Activated CD4-positive, alpha-beta T cell treated with anti-CD3 and anti-CD28 coated beads, Interleukin-2, amount 10 ng/mL, durations not matched to agents 7 days and 5 days (primary cell): ENCODE data around the gene SH3PXD2A. TPM values are rescaled to one million over a fixed set of nuclear protein-coding genes. Genes with fewer than 3 reads are reported as not detected.

Experiments
- CTCF ChIA-PET: fragments of 350-600 bp; sonication (Branson Sonifier 250); formaldehyde crosslinking; loops from one replicate; lab custom pipeline; 2021; ENCODE audit warnings: antibody characterized with exemption; lab: Charles Lee
- POLR2A ChIA-PET: fragments of 350-600 bp; sonication (Branson Sonifier 250); formaldehyde crosslinking; loops from one replicate; lab custom pipeline; 2021; ENCODE audit warnings: antibody characterized with exemption; lab: Charles Lee
- DNase-seq: peaks from one replicate; pipeline ENCODE4 v3.0.0-alpha.2; 2020
- H3K27ac Mint-ChIP-seq: one replicate; pipeline ENCODE4 v1.8.0; 2021; ENCODE audit warnings: mild to moderate bottlenecking, moderate library complexity, mixed read lengths
- H3K27me3 Mint-ChIP-seq: one replicate; pipeline ENCODE4 v1.8.0; 2021; ENCODE audit warnings: mixed read lengths
- H3K36me3 Mint-ChIP-seq: one replicate; pipeline ENCODE4 v1.8.0; 2021; ENCODE audit warnings: low read depth, mixed read lengths
- H3K4me1 Mint-ChIP-seq: one replicate; pipeline ENCODE4 v1.8.0; 2021; ENCODE audit warnings: mixed read lengths
- H3K4me3 Mint-ChIP-seq: one replicate; pipeline ENCODE4 v1.8.0; 2021; ENCODE audit warnings: mild to moderate bottlenecking, moderate library complexity, mixed read lengths
- H3K9me3 Mint-ChIP-seq: one replicate; pipeline ENCODE4 v1.8.0; 2021; ENCODE audit warnings: mixed read lengths
- total RNA-seq, 2 experiments: library from RNA; stranded (reverse); gene quantifications; one replicate each; pipeline ENCODE4 v1.2.3, GENCODE V29; 2021

SH3PXD2A gene, protein sequence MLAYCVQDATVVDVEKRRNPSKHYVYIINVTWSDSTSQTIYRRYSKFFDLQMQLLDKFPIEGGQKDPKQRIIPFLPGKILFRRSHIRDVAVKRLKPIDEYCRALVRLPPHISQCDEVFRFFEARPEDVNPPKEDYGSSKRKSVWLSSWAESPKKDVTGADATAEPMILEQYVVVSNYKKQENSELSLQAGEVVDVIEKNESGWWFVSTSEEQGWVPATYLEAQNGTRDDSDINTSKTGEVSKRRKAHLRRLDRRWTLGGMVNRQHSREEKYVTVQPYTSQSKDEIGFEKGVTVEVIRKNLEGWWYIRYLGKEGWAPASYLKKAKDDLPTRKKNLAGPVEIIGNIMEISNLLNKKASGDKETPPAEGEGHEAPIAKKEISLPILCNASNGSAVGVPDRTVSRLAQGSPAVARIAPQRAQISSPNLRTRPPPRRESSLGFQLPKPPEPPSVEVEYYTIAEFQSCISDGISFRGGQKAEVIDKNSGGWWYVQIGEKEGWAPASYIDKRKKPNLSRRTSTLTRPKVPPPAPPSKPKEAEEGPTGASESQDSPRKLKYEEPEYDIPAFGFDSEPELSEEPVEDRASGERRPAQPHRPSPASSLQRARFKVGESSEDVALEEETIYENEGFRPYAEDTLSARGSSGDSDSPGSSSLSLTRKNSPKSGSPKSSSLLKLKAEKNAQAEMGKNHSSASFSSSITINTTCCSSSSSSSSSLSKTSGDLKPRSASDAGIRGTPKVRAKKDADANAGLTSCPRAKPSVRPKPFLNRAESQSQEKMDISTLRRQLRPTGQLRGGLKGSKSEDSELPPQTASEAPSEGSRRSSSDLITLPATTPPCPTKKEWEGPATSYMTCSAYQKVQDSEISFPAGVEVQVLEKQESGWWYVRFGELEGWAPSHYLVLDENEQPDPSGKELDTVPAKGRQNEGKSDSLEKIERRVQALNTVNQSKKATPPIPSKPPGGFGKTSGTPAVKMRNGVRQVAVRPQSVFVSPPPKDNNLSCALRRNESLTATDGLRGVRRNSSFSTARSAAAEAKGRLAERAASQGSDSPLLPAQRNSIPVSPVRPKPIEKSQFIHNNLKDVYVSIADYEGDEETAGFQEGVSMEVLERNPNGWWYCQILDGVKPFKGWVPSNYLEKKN
- total RNA-seq = 10 to 100 TPM; 11.9 to 12.7 TPM

DNA sequence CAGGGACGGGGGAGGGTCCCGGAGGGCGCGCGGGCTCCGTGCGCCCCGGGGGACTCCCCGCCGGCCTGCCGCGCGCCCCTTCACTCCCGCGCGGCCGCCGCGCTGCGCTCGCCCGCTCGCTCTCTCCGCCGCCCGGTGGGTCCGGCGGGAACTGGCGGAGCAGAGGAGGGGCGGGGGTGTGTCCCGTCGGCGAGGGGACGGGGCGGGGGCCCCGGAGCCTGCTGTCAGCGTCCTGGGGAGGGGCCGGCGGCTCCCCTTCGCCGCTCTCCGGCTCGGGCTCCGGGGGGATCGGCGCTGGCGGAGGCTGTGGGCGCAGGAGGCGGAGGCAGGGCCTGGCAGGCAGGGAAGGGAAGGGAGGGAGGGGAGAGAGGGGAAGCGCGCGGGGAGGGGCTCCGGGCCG, at the start of gene SH3PXD2A:
SH3PXD2A (minus strand) TSS at position 153 of the 400 bp plus-strand sequence. CDS start 310 bp downstream, outside the sequence.
- Mint-ChIP-seq H3K4me3 (peak within 1 kb of the TSS; percentile 71), H3K27ac (no peak within 1 kb of the TSS), H3K36me3 (no peaks in the 10 kb centered on the region), H3K9me3 (no peaks in the 10 kb centered on the region), H3K27me3 (peaks cover 71% of the 10 kb centered on the region), H3K4me1 (peaks cover 13% of the 10 kb centered on the region)
- ChIA-PET CTCF (interaction anchor here (0.6 to 1.8 kb wide), 6 partner anchors 13 to 108 kb away, joined by 3 to 5 read pairs (median 3); no protein-coding TSS in a partner anchor), POLR2A (no interaction called here)
- DNase-seq = peak; percentile 18

DNA sequence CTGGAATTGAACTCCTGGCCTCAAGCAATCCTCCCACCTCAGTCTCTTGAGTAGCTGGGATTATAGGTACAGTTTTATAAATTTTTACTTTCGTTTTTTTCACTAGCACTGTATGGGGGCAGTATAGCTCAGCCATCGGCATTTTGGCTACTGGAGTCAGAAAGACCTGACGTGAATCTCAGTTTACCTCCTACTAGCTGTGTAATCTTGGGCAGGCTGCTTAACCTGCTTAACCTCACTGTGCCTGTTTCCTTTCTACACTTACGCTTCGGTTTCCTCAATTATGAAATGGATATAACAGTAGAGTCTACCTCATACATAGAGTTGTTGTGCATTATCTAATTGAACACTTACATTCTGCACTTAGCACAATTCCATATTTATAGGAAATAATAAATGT, 45.9 kb upstream of the SH3PXD2A start:
- H3K4me1 Mint-ChIP-seq = peaks cover 43% of the 10 kb centered on the region
- POLR2A ChIA-PET = no interaction called here
- CTCF ChIA-PET = interaction anchor here (1.6 to 2.6 kb wide), 3 partner anchors 10 to 20 kb away, joined by 4 to 14 read pairs (median 9); no protein-coding TSS in a partner anchor

DNA sequence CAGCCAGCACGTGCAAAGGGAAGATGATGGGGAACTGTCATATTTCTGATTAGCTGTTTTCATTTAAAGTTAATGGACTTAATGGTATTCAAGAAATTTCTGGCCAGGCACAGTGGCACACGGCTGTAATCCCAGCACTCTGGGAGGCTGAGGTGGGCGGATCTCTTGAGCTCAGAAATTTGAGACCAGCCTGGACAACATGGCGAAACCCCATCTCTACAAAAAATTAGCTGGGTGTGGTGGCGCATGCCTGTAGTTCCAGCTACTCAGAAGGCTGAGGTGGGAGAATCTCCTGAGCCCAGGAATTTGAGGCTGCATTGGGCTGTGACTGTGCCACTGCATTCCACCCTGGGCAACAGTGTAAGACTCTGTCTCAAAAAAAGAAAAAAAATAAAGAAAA, 43.9 kb upstream of the SH3PXD2A start:
- no peak overlapping the region for H3K27ac Mint-ChIP-seq
- ChIA-PET CTCF (interaction anchor here (0.6 to 3.5 kb wide), 5 partner anchors 9 to 144 kb away, joined by 3 to 14 read pairs (median 6); no protein-coding TSS in a partner anchor), POLR2A (interaction anchor here (0.7 kb wide), 1 partner anchor 9 kb away, joined by 3 read pairs; no protein-coding TSS in a partner anchor)
- H3K27me3 Mint-ChIP-seq = no peaks in the 10 kb centered on the region
- H3K9me3 Mint-ChIP-seq = no peaks in the 10 kb centered on the region
- peaks cover 49% of the 10 kb centered on the region for H3K4me1 Mint-ChIP-seq
- H3K4me3 Mint-ChIP-seq = no peak overlapping the region
- H3K36me3 Mint-ChIP-seq = peaks cover 79% of the 10 kb centered on the region
- no peak for DNase-seq

More for the DNA sequence above, 45.9 kb upstream of the SH3PXD2A start:
- DNase-seq = no peak
- H3K27ac Mint-ChIP-seq = peak overlapping the region; percentile 72
- H3K36me3 Mint-ChIP-seq = peaks cover 80% of the 10 kb centered on the region
- H3K27me3 Mint-ChIP-seq = no peaks in the 10 kb centered on the region
- no peak overlapping the region for H3K4me3 Mint-ChIP-seq
- H3K9me3 Mint-ChIP-seq = no peaks in the 10 kb centered on the region

DNA sequence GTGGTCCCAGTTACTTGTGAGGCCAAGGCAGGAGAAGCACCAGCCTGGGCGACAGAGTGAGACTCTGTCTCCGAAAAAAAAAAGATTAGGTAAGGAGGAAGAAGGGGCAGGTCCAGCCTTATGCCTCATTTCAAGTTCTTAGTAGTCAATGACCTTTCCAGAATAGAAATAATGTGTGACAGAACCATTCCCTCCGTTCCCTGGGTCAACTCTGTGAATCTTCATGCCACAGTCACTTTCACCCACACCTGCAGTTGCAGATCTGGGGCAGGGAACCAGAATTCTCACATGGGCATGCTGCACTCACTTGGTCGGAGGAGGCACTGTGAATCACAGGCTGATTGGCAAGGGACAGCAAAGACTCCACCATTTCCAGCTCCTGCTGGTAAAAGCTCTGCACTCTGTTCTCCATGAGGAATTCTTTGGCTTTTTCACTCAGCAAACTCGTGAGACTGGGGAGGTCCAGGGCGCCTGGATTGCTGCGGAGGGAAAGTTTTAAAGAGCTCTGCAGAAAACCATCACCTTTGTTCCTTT, 41.9 kb upstream of the SH3PXD2A start:
- Mint-ChIP-seq H3K27ac (no peak overlapping the region), H3K36me3 (peaks cover 81% of the 10 kb centered on the region), H3K4me1 (peaks cover 53% of the 10 kb centered on the region), H3K9me3 (no peaks in the 10 kb centered on the region), H3K4me3 (no peak overlapping the region), H3K27me3 (no peaks in the 10 kb centered on the region)
- no peak for DNase-seq
- ChIA-PET CTCF (interaction anchor here (0.6 to 3.5 kb wide), 3 partner anchors 10 to 142 kb away, joined by 3 to 14 read pairs (median 6); no protein-coding TSS in a partner anchor), POLR2A (no interaction called here)

DNA sequence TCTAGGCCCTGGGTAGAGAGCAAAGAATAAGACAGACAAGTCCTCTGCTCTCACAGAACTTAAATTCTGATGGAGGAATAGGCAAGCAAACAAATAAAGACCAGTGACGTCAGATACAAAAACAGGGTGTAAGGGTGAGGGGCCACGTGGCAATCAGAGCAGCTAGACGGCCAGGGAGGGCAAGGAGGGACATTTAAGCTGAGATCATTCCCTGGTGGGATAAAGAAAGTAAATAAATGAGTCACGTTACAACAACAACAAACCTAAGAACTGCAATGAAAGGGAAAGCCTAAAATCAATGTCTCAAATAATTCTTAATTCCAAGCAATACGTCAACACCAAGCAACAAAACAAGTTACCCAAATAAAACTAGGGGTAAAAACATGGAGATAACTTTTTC, 40.8 kb upstream of the SH3PXD2A start:
- ChIA-PET CTCF (no interaction called here), POLR2A (no interaction called here)
- Mint-ChIP-seq H3K4me3 (no peak overlapping the region), H3K4me1 (peaks cover 45% of the 10 kb centered on the region), H3K27ac (peak overlapping the region; percentile 75), H3K9me3 (no peaks in the 10 kb centered on the region), H3K27me3 (no peaks in the 10 kb centered on the region), H3K36me3 (peaks cover 79% of the 10 kb centered on the region)
- DNase-seq = no peak

DNA sequence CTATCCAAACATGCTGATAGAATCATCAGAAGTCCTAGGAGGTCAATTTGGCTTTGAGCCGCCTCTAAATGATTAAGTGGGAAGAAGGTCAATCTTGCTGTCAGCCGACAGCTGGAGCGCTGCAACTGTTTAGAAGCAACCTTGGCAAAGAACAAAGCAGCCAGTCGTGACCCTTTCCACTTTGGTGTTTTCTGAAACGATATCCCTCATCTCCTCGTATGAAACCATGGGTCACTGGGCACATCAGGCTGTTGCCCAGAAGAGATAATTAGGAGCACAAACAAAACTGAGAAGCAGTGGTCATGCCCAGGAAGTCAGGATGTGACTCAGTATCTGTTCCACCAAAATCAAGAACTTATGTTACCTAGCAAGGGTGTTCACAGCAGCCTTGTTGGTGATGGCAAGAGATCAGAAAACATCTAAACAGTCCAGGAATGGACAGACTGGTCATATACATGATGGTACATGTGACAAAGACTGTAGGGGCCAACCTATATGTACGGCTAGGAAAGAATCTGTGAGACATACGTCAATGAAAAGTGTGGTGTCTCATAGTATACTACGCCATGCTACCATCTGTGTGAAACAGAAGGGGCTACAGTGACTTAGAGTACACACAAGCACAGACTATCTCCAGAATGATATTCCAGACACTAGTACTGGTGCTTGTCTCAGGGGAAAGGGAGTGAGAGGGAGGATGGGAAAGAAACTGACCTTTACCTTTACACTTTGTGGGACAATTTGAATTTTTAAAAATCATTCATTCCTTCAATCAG, 40.2 kb upstream of the SH3PXD2A start:
- DNase-seq = no peak
- no peaks in the 10 kb centered on the region for H3K9me3 Mint-ChIP-seq
- H3K27me3 Mint-ChIP-seq = no peaks in the 10 kb centered on the region
- ChIA-PET POLR2A (no interaction called here), CTCF (interaction anchor here (0.9 to 1.6 kb wide), 3 partner anchors 11 to 191 kb away, joined by 3 to 6 read pairs (median 3); no protein-coding TSS in a partner anchor)
- peaks cover 44% of the 10 kb centered on the region for H3K4me1 Mint-ChIP-seq
- H3K36me3 Mint-ChIP-seq = peaks cover 80% of the 10 kb centered on the region
- peak overlapping the region; percentile 75 for H3K27ac Mint-ChIP-seq
- H3K4me3 Mint-ChIP-seq = no peak overlapping the region

DNA sequence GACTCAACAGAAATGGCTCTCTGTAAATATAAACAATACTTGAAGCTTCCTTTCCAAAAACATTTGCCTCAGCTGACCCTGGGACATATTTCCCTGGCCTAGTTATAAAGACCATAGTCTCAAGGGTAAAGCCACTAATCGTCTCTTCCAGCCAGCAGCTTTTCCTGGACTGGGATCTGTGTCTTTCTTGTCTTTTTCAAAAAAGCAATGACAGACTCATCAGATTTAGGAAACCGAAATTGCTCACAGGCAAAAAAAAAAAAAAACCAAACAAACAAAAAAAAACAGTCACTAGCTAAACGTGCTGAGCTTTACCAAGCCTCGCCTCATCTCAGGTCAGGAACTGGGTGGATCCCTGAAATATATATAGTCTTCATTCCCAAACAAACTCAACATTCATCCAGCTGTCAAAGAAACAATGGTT, 39.1 kb upstream of the SH3PXD2A start:
- H3K9me3 Mint-ChIP-seq = no peaks in the 10 kb centered on the region
- DNase-seq = no peak
- no peaks in the 10 kb centered on the region for H3K27me3 Mint-ChIP-seq
- peak overlapping the region; percentile 75 for H3K27ac Mint-ChIP-seq
- peaks cover 52% of the 10 kb centered on the region for H3K4me1 Mint-ChIP-seq
- ChIA-PET CTCF (interaction anchor here (0.7 to 1.6 kb wide), 7 partner anchors 10 to 293 kb away, joined by 3 to 6 read pairs (median 4); no protein-coding TSS in a partner anchor), POLR2A (interaction anchor here (0.8 kb wide), 1 partner anchor 226 kb away, joined by 4 read pairs; no protein-coding TSS in a partner anchor)
- H3K4me3 Mint-ChIP-seq = no peak overlapping the region
- peaks cover 76% of the 10 kb centered on the region for H3K36me3 Mint-ChIP-seq

DNA sequence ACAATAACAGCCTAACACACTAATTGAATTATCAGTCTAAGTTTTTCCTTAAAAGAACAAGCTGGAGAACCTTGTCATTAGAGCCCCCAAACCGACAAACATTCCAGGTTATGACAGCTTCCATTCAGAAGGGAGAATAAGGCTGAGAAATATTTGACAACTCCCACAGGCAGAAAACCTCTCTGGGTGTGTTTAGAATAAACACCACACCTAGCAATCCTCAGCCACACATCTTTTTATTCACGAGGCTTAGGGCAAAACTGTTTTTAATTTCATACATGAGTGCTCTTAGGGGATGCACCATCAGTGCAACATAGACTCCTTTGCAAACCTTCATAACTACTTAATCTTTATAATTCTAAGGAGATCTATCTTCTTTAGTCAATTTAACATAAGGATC, 38.4 kb upstream of the SH3PXD2A start:
- no peak overlapping the region for H3K4me3 Mint-ChIP-seq
- H3K27me3 Mint-ChIP-seq = no peaks in the 10 kb centered on the region
- no peaks in the 10 kb centered on the region for H3K9me3 Mint-ChIP-seq
- H3K4me1 Mint-ChIP-seq = peaks cover 58% of the 10 kb centered on the region
- H3K27ac Mint-ChIP-seq = peak overlapping the region; percentile 75
- CTCF ChIA-PET = interaction anchor here (1.2 to 1.5 kb wide), 2 partner anchors 9 to 13 kb away, joined by 3 to 6 read pairs; no protein-coding TSS in a partner anchor
- H3K36me3 Mint-ChIP-seq = peaks cover 77% of the 10 kb centered on the region
- DNase-seq = no peak
- POLR2A ChIA-PET = no interaction called here

DNA sequence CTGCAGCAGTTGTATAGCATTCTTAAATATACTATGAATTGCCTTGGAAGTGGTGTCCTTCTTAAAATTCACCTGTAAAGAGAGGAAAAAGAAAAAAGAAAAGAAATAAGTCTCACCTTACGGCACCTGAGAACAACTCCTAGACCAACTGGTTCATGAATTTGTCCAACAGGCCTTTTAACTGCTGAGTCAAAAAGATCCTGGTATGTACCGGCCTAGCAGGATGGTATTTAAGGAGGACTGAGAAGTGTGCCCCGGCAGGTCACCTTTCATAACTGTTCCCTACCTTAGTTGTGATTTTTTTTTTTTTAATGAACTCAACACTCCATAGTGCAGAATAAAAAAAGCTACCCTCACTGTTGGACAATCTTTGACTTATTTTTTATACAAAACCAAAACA, 36.8 kb upstream of the SH3PXD2A start:
- ChIA-PET CTCF (interaction anchor here (1.8 kb wide), 1 partner anchor 18 kb away, joined by 5 read pairs; no protein-coding TSS in a partner anchor), POLR2A (no interaction called here)
- H3K36me3 Mint-ChIP-seq = peaks cover 74% of the 10 kb centered on the region
- H3K27me3 Mint-ChIP-seq = no peaks in the 10 kb centered on the region
- no peak overlapping the region for H3K4me3 Mint-ChIP-seq
- no peak overlapping the region for H3K27ac Mint-ChIP-seq
- peaks cover 59% of the 10 kb centered on the region for H3K4me1 Mint-ChIP-seq
- no peaks in the 10 kb centered on the region for H3K9me3 Mint-ChIP-seq
- DNase-seq = no peak

DNA sequence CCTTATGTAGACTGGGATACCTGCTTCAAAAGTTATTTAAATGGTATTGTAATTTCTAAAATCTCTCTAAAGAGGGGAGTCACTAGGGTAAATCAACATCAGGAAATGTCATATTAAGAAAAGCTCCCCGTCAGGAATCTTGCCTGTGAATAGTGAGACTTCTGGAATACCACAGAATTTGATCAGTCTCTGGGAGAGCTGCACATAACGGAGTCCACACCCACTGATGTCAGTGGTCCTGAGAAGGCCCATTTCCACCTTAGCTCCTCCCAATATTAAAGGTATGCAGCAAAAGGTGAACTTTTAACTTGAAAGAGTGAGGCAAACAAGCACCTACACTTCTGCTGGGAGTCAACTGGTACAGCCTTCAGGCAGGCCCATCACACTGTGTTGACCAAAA, 35.3 kb upstream of the SH3PXD2A start:
- ChIA-PET CTCF (interaction anchor here (1.0 to 1.8 kb wide), 8 partner anchors 9 to 231 kb away, joined by 3 to 8 read pairs (median 5); partner anchors contain the start of gene SFR1), POLR2A (interaction anchor here (1.3 kb wide), 1 partner anchor 231 kb away, joined by 5 read pairs; the partner anchor contains the start of gene SFR1)
- Mint-ChIP-seq H3K27me3 (no peaks in the 10 kb centered on the region), H3K4me3 (no peak overlapping the region), H3K9me3 (no peaks in the 10 kb centered on the region), H3K4me1 (peaks cover 52% of the 10 kb centered on the region), H3K36me3 (peaks cover 66% of the 10 kb centered on the region), H3K27ac (peak overlapping the region; percentile 55)
- DNase-seq = no peak

DNA sequence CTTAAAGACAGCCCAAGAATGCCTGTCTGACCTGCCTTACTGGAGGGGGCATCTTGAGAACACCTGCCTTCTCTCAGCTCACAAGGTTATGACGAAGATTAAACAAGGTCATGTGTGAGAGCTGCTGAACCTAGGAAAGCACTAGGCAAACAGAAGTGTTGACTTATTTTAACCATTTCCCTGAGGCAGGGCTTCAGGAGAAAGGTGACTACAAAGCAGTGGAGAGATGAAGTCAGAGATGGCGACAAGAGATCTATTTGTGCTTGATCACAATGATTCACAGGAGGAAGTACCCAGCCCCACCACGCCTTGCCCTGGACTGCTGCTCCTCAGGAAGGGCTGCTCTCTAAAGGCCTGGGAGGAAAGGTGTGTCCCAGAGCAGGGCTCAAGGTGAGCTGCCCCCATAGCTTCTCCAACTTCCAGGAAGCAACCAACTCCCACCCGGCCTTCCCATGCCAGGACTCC, 34.9 kb upstream of the SH3PXD2A start:
- Mint-ChIP-seq H3K9me3 (no peaks in the 10 kb centered on the region), H3K4me1 (peaks cover 47% of the 10 kb centered on the region), H3K36me3 (peaks cover 63% of the 10 kb centered on the region), H3K4me3 (no peak overlapping the region), H3K27me3 (no peaks in the 10 kb centered on the region), H3K27ac (peak overlapping the region; percentile 55)
- POLR2A ChIA-PET = interaction anchor here (1.3 kb wide), 1 partner anchor 232 kb away, joined by 5 read pairs; the partner anchor contains the start of gene SFR1
- no peak for DNase-seq
- CTCF ChIA-PET = interaction anchor here (0.9 to 1.8 kb wide), 10 partner anchors 10 to 342 kb away, joined by 3 to 8 read pairs (median 4); partner anchors contain the start of genes CFAP43 and SFR1
